ENCODE results near the gene AKAP6.
"Not testable (repeated sequence)": the region's sequence is repeated elsewhere in the genome, so short reads cannot be mapped to it uniquely, and the experiment has no call there.

Gene AKAP6

DNA sequence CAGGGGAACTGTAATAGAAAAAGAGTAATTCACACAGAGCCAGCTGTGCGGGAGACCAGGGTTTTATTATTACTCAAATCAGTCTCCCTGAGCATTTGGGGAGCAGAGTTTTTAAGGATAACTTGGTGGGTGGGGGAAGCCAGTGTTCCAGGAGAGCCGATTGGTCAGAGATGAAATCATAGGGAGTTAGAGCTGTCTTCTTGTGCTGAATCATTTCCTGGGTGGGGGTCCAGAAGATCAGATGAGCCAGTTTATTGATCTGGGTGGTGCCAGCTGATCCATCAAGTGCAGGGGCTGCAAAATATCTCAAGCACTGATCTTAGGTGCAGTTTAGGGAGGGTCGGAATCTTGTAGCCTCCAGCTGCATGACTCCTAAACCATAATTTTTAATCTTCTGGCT, 44.1 kb downstream of the AKAP6 start:
- DNase-seq, result not testable (repeated sequence)

GRCh38 chr14:32374155-32374554, 45.1 kb downstream of the AKAP6 start:
- DNase-seq, result no peak

DNA sequence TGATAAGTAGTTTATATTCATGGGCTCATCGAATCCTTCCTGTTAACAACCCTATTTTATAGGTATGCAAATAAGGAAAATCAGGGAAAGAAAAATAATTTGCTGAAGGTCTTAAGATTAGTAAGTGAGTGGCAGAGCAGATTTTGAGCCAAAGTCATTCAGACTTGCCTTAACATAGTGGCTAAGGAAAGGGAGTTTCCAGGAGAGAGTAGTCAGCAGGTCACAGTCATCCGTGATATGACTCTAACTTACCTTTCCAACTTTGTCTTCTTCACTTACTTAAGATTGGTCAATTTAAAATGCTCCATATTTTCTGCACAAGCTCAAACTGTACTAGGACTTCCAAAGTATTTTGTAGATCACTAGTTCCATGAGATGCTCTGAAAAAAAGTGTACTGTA, 46.6 kb downstream of the AKAP6 start:
- DNase-seq, result no peak

DNA sequence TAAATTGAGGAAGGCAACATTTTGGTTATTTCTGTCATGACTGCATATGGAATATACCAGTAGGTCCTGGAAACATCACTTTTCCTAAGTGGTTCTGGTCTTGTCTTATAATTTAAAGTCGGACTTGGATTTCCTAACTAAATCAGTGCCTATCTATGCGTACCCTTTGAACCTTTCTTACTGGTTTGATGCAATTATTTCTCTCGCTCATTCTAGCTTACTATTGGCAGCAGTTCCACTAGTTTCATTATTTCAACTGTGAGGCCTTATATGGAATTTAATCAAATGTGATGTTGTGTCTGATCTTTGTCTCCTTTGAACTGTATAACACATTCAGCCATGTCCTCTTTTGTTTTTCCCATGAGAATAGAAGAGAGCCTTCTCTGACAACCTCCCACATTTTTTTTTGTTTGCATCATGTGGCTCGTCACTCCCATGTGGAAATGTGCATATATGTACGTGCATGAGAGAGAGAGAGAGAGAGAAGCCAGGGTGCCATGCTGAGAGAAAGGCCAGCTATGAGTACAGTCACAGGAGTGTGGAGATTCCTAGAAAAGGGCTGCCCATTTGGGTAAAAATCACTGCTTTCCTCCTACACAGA, 48.0 kb downstream of the AKAP6 start:
- no peak for DNase-seq

GRCh38 chr14:32378284-32378683, 49.2 kb downstream of the AKAP6 start:
- no peak for DNase-seq

DNA sequence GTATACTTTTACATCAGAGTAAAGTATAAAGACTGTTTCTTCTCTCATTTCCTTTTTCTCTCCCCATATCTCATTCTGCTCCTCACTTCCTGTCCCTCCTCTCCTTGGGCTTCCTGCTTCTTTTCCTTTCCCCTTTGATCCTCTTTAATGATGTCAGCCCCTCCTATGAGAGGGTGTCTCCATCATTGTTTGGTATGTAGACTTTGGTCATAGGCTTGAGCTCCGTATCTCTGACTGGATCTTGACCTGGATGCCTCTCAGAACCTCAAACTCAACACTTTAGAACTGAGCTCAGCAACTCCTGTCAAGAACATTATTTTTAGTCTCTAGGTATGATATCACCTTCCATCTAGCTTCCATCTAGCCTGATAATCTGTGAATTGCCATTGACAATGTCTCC, 50.3 kb downstream of the AKAP6 start:
- DNase-seq, result no peak

GRCh38 chr14:32381869-32382268, 52.8 kb downstream of the AKAP6 start:
- no peak for DNase-seq

DNA sequence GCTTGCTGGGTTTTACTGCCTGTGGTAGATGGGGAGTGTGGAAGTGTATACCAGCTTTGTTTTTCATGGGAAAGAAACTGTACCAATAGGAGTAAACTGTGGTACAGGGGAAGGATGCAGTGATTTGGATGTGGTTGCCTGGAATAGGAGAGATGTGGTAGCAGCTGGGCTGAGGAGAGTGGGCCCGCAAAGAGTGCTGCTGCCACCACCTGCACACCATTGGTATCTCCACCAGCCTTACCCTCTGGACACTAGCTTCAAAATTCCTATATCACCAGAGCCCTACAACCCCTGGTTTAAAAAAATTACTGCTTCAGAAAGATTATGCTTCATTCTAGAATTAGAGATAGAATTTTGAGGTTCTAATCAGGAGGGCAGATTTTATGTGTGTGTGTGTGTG, 53.6 kb downstream of the AKAP6 start:
- DNase-seq, result no peak

DNA sequence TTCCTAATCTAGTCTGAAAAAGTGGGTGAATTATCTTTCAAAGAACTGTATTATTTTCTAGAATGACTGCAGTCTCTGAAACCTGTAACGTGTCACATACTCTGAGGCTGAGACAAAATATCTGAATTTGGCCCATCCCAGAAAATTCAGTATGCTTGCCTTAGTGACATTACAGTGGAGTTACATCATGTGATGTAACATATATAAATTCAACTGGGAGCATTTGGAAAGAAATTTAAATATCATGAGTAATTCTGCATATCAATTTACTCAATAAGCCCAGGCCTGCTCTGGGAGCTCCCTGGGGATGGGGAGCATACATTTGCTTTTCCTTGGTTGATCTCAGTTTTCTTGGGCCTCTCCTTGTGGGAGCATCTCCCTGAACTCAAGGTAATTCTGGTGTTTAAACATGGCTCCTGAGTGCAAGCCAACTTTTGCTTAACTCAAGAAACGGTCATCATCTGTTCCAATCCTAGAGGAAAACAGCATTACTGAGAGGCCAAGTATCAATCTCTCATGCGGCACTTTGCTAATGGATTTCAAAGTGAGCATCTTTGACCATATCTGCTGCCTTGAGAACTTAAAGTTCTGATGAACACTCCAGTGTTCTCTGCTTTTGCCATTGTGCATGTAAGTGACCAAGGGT, 54.4 kb downstream of the AKAP6 start:
- no peak for DNase-seq

- DNase-seq, result no peak
These were observed 55.4 kb downstream of the AKAP6 start for GRCh38 chr14:32384464-32384863.

GRCh38 chr14:32387295-32387694, 58.2 kb downstream of the AKAP6 start:
- DNase-seq, result not testable (repeated sequence)

DNA sequence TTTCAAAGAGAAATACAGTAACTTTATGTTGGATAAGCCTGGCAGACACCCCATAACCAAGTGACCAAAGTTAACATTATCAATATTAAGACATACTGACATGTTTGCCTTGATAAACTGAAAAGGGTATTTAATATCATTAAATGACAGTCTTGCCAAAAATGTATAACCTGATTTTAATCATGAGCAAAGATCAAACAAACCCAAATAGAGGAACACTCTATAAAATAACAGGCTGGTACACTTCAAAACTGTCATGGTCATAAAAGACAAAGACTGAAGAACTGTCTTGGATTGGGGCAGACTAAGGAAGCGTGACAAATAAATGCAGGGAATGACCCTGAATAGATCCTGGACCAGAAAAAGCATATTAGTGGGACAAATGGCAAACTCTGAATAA, 64.0 kb downstream of the AKAP6 start:
- DNase-seq, result no peak

- DNase-seq, result no peak
These were observed 64.9 kb downstream of the AKAP6 start for GRCh38 chr14:32394038-32394437.

DNA sequence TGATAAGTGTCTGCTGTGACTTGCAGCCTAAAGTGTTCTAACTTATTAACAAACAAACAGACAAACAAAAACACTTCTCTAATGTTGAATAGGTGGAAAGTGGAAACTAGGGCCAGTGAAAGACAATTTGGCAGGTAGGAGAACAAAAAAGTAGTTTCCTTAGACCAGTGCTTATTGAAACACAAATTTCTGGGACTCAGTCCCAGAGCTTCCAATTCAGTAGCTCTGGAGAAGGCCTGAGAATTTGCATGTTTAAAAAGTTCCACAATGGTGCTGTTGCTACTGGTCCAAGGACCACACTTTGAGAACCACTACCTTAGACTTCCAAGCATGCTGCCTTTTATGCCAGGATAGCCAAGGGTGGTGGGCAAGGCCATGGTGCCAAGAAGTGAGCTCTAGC, 67.8 kb downstream of the AKAP6 start:
- DNase-seq, result no peak

- DNase-seq, result no peak
These were observed 69.0 kb downstream of the AKAP6 start for GRCh38 chr14:32397861-32398640.

DNA sequence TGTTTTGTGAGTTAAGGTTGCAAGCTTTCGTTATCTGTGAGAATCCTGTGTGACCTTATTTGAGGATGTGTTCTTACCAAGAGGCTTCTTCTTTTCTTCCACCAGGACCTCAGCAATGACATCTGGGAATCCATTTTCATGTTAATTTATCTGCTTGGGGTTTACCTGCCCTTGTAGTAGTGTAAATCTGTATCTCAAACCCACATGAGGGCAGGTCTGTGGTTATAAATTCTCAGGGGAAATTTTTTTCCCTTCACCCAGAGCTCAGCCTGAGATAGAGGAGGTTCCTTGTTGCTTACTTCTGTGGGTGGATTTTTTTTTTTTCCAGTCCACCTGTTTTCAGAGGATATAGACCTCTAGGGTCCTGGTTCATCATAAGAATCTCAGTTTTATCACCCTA, 70.8 kb downstream of the AKAP6 start:
- no peak for DNase-seq

DNA sequence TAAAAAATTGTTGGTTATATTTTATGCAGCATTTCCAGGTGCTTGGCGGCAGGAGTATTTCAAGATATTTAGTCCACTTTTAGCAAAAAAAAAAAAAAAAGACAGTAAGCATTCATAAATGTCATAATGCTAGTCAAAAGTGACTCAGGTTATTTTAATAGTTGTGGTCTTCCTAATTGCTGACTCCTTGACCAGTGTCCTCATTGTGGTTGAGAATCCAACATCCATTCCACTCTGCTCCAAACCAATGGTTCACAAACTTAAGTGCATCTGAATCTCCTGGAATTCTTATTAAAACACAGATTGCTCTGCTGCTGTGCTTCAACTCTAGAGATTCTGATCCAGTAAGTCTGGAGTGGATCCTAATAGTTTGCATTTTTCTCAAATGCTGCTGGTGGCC, 71.4 kb downstream of the AKAP6 start:
- no peak for DNase-seq

- no peak for DNase-seq
These were observed 73.9 kb downstream of the AKAP6 start for GRCh38 chr14:32403021-32403420.

- no peak for DNase-seq
These were observed 74.6 kb downstream of the AKAP6 start for GRCh38 chr14:32403688-32404087.

DNA sequence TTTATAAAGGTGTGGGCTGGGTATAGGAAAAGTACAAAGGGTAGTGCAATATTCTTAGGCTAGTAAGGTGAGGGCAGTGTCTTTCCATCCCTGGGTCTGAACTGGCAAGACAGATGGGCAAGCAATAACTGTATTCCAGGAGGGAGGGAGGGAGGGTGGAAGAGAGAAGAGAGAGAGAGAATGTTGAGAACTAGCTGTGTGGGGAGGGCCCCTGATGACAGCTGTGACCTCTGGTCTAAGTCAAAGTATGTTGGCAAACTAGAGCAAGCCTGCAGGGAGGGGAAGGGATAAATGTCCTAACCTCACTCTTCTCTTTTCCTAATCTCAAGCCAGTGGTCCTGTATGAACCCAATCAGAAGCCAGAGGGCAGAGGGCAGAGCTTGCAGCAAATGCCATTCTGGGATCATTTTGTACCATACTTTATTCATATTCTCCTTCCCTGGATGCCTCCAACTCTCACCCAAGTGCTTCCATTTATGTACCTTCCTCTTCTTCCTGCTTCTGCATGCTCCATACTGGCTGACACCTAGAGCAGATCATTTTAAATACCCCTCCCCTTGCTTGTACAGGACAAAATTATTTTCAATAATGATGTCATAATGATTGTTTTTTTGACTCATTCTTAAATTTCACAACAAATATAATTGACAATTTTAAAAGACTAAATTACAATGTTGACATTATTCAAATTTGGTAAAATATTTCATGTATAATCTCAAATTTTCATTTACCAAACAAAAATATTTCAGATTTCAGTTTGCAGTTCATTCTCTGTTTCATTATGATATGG, 75.9 kb downstream of the AKAP6 start:
- no peak for DNase-seq

- DNase-seq, result no peak
These were observed 76.8 kb downstream of the AKAP6 start for GRCh38 chr14:32405856-32406255.

- DNase-seq, result no peak
These were observed 78.0 kb downstream of the AKAP6 start for GRCh38 chr14:32407130-32407529.

GRCh38 chr14:32408018-32408417, 78.9 kb downstream of the AKAP6 start:
- DNase-seq, result no peak

- no peak for DNase-seq
These were observed 83.0 kb downstream of the AKAP6 start for GRCh38 chr14:32412103-32412502.

Data from activated CD4-positive, alpha-beta T cell treated with anti-CD3 and anti-CD28 coated beads, Interleukin-2, amount 50 U/mL, for 16 hours (primary cell).